ENCODE measurements around the gene ZNF892.
"Not testable (repeated sequence)": the region's sequence is repeated elsewhere in the genome, so short reads cannot be mapped to it uniquely, and the experiment has no call there.

ZNF892 gene

DNA sequence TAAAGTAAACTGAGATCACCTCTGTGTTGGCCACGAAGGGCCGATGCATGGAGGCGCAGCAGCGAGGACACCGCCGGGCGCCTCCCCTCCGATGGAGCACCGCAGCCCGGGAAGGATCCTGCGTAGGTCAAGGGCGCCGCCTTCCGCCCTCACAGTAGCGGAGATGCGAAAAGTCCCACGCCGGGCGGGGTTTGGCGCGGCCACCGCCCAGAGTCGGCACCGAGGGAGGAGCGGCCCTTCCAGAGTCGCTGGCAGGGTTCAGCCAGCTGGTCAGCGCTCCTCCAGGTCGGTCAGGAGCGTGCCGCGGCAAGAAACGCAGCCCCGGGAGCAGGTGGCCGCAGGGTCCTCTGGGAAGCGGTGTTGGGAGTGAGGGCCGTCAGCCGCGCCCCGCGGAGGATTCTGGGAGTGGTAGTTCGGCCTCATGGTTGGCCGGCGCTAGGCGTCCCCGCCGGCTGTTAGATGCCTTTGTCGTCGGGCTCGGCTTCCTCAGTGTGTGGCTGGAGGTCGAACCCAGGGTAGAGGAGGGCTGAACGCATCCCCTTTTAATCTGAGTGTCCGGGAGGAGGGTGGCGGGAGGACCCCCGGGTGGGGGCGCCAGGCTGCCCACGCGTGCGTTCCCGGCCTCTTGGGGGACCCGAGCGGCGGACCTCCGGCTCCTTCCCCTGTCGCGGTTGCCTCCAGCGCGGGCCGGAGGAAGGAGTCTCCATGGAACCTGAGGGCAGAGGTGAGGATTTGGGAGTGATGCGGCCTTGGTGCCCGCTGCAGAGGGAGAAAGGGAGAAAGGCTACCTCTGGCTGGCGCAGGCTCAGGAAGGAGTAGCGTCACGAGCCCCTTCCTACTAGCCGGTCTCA lies at the start of gene ZNF892:
ZNF892 (plus strand) TSS at position 411 of the 851 bp plus-strand sequence; CDS start at position 706, 295 bp downstream.
- DNase-seq (ENCODE audit: low spot score in 2 of 2), result peak; percentile 67 to 92
- peak within 1 kb of the TSS; percentile 83 for H3K27ac Mint-ChIP-seq
- peaks cover 13% of the 10 kb centered on the region for H3K4me1 Mint-ChIP-seq
- H3K9me3 Mint-ChIP-seq, result peaks cover 18% of the 10 kb centered on the region
- peak; percentile 96 for ATAC-seq
- peaks cover 19% of the 10 kb centered on the region for H3K36me3 Mint-ChIP-seq
- peak within 1 kb of the TSS; percentile 86 for H3K4me3 Mint-ChIP-seq

DNA sequence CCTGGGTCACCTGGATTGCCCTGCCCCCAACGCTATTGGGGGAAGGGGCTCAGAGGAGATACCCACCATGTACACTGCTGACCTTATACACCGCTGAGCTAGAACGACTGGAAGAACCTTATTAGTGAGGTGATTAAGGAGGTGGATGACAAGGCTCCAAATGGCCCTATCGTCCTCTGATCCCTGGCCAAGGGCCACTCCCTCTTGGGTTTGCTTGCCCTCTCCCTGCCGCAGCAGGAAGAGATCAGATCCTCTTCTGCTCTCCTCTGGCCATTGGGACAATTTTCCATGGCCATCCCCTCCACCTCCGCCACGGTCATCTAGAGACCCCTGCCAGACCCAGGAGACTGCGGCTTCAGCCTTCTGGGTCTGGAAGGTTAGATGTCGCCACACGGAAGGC lies 48.9 kb upstream of the ZNF892 start:
- Mint-ChIP-seq H3K27ac (peak overlapping the region; percentile 87), H3K36me3 (peaks cover 33% of the 10 kb centered on the region), H3K4me1 (peaks cover 17% of the 10 kb centered on the region), H3K9me3 (peaks cover 5% of the 10 kb centered on the region), H3K4me3 (peak overlapping the region; percentile 78)
- DNase-seq (ENCODE audit: low spot score in 2 of 2) (no peak), ATAC-seq (no peak)

- Mint-ChIP-seq H3K4me3 (peak overlapping the region; percentile 78), H3K27ac (peak overlapping the region; percentile 87), H3K9me3 (peaks cover 4% of the 10 kb centered on the region), H3K4me1 (peaks cover 17% of the 10 kb centered on the region), H3K36me3 (peaks cover 32% of the 10 kb centered on the region)
- peak; percentile 74 for ATAC-seq
- DNase-seq (ENCODE audit: low spot score in 2 of 2), result peak; percentile 40 to 73
These were observed 48.3 kb upstream of the ZNF892 start for GRCh38 chr2:95158891-95159619.

DNA sequence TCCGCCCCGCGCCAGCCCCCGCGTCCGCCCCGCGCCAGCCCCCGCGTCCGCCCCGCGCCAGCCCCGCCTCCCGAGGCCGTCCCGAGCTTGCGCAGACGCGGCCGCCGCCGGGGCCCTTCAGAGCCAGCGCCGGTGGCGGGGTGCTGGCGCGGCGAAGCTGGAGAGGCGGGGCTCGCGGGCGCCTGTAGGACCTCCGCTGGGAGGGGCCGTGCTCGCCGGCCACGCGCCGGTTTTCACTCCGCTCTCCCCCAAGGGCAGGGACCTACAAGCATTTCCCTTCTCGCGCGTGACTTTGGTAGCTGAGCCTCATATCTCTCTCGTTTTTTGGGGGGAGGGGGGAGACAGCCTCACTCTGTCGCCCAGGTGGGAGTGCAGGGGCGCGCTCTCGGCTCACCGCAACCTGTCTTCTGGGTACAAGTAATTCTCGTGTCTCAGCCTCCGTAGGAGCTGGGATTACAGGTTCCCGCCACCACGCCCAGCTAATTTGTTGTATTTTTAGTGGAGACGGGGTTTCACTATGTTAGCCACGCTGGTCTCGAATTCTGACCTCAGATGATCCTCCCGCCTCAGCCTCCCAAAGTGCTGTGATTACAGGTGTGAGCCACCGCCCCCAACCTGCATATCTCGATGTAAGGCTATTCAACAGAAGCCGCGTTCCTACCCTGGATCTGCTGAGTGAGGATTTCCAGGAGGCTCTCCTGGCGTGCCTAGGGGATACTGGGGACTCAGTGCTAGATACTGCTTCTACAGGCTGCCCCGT lies 47.5 kb upstream of the ZNF892 start, which contains the start of gene ZNF514:
ZNF514 (minus strand) TSS at position 159 of the 760 bp plus-strand sequence. CDS start 6,595 bp downstream, outside the sequence.
- Mint-ChIP-seq H3K9me3 (peaks cover 4% of the 10 kb centered on the region), H3K36me3 (peaks cover 30% of the 10 kb centered on the region), H3K27ac (peak within 1 kb of the TSS; percentile 87), H3K4me3 (peak within 1 kb of the TSS; percentile 78), H3K4me1 (peaks cover 24% of the 10 kb centered on the region)
- DNase-seq (ENCODE audit: low spot score in 2 of 2) (peak; percentile 73 to 82), ATAC-seq (peak; percentile 94)

DNA sequence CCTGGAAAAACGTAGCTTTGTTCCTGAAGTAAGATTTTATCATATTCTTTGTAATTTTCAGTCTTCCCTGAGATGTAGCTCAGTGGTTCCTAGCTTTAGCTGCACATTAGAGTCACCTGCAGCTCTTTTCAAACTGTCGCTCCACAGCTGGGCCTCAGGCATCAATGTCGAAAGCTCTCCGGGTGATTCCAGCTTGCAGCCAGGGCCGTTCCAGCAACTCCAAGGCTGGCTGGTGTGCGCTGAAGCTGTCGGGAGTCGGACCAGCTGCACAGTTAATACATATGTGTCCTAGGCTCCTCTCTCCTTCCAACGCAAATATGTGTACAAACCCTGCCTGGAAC lies 42.3 kb upstream of the ZNF892 start:
- DNase-seq (ENCODE audit: low spot score in 2 of 2) (no peak), ATAC-seq (peak; percentile 4)
- peaks cover 27% of the 10 kb centered on the region for H3K4me1 Mint-ChIP-seq
- H3K27ac Mint-ChIP-seq, result peak overlapping the region; percentile 97
- H3K4me3 Mint-ChIP-seq, result peak overlapping the region; percentile 99
- H3K9me3 Mint-ChIP-seq, result no peaks in the 10 kb centered on the region
- peaks cover 28% of the 10 kb centered on the region for H3K36me3 Mint-ChIP-seq

- Mint-ChIP-seq H3K9me3 (no peaks in the 10 kb centered on the region), H3K27ac (peak within 1 kb of the TSS; percentile 97), H3K36me3 (peaks cover 23% of the 10 kb centered on the region), H3K4me3 (peak within 1 kb of the TSS; percentile 99), H3K4me1 (peaks cover 27% of the 10 kb centered on the region)
- ATAC-seq, result peak; percentile 97
- peak; percentile 89 to 97 for DNase-seq (ENCODE audit: low spot score in 2 of 2)
These were observed 41.8 kb upstream of the ZNF892 start, which contains the start of gene ZNF2 for GRCh38 chr2:95165371-95166064. Gene ZNF2, plus strand, starts transcription at chr2:95165809. Its CDS starts 10,418 bp downstream, at chr2:95176227.

GRCh38 chr2:95166065-95166763 lies 41.1 kb upstream of the ZNF892 start:
- peaks cover 23% of the 10 kb centered on the region for H3K36me3 Mint-ChIP-seq
- peak; percentile 12 for ATAC-seq
- peak overlapping the region; percentile 99 for H3K4me3 Mint-ChIP-seq
- peak overlapping the region; percentile 97 for H3K27ac Mint-ChIP-seq
- no peak for DNase-seq (ENCODE audit: low spot score in 2 of 2)
- H3K4me1 Mint-ChIP-seq, result peaks cover 27% of the 10 kb centered on the region
- no peaks in the 10 kb centered on the region for H3K9me3 Mint-ChIP-seq

DNA sequence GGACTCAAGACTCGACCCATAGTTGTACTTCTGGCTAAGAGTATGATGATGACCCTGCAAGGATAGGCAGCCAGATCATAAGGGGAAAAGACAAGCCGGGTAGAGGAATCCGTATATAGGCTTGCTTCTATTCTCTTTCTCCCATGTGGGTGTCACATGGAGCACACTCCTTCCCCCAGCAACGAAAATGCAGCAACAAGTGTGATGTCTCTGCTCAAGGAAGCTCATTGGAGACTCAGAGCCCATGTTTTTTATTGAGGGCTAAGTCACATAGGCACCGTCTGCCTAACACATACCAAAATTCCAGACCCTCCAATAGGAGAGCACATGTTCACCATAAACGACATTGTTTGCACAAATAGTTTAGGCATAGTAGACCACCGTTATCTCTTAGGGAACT lies 35.4 kb upstream of the ZNF892 start:
- Mint-ChIP-seq H3K36me3 (no peaks in the 10 kb centered on the region), H3K4me1 (peaks cover 13% of the 10 kb centered on the region), H3K27ac (no peak overlapping the region), H3K4me3 (no peak overlapping the region), H3K9me3 (no peaks in the 10 kb centered on the region)
- ATAC-seq, result no peak
- no peak for DNase-seq (ENCODE audit: low spot score in 2 of 2)

DNA sequence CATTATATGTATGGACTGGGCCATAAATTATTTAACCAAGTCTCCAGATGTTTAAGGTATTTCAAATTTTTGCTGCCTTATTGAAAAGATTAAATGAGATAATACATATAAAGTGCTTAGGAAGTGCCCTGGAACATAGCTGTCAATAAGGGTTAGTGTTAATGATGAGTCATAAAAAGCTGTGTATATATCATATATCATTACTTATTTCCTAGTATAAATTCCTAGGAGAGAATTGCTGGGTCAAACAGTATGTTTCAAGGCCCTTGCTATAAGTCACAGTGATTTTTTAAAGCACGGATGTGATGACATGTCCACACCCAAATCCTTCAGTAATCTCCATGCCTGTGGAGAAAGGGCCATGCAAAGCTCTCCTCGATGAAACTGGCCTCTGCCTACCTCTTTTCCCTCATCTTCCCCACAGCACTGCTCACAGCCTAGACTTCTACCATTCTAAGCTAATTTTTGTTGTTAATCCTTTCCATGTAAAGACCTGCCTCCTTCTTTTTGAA lies 33.2 kb upstream of the ZNF892 start:
- Mint-ChIP-seq H3K9me3 (no peaks in the 10 kb centered on the region), H3K4me3 (no peak overlapping the region), H3K27ac (no peak overlapping the region), H3K36me3 (peaks cover 20% of the 10 kb centered on the region), H3K4me1 (peaks cover 12% of the 10 kb centered on the region)
- no peak for ATAC-seq
- DNase-seq (ENCODE audit: low spot score in 2 of 2), result no peak

- H3K9me3 Mint-ChIP-seq, result no peaks in the 10 kb centered on the region
- no peak for ATAC-seq
- DNase-seq (ENCODE audit: low spot score in 2 of 2), result no peak
- peaks cover 5% of the 10 kb centered on the region for H3K4me1 Mint-ChIP-seq
- H3K4me3 Mint-ChIP-seq, result no peak overlapping the region
- H3K27ac Mint-ChIP-seq, result no peak overlapping the region
- H3K36me3 Mint-ChIP-seq, result peaks cover 55% of the 10 kb centered on the region
These were observed 27.9 kb upstream of the ZNF892 start for GRCh38 chr2:95179451-95179850.

- H3K4me3 Mint-ChIP-seq, result no peak overlapping the region
- DNase-seq (ENCODE audit: low spot score in 2 of 2), result no peak
- H3K9me3 Mint-ChIP-seq, result peaks cover 3% of the 10 kb centered on the region
- no peak overlapping the region for H3K27ac Mint-ChIP-seq
- no peaks in the 10 kb centered on the region for H3K4me1 Mint-ChIP-seq
- H3K36me3 Mint-ChIP-seq, result peaks cover 55% of the 10 kb centered on the region
- no peak for ATAC-seq
These were observed 25.5 kb upstream of the ZNF892 start for GRCh38 chr2:95181774-95182173.

- no peak overlapping the region for H3K27ac Mint-ChIP-seq
- DNase-seq (ENCODE audit: low spot score in 2 of 2), result no peak
- no peaks in the 10 kb centered on the region for H3K4me1 Mint-ChIP-seq
- no peak overlapping the region for H3K4me3 Mint-ChIP-seq
- peaks cover 3% of the 10 kb centered on the region for H3K9me3 Mint-ChIP-seq
- no peak for ATAC-seq
- peaks cover 24% of the 10 kb centered on the region for H3K36me3 Mint-ChIP-seq
These were observed 22.1 kb upstream of the ZNF892 start for GRCh38 chr2:95185197-95185596.

- no peak overlapping the region for H3K4me3 Mint-ChIP-seq
- no peak overlapping the region for H3K27ac Mint-ChIP-seq
- DNase-seq (ENCODE audit: low spot score in 2 of 2), result no peak
- peaks cover 16% of the 10 kb centered on the region for H3K36me3 Mint-ChIP-seq
- no peak for ATAC-seq
- H3K9me3 Mint-ChIP-seq, result peaks cover 3% of the 10 kb centered on the region
- H3K4me1 Mint-ChIP-seq, result no peaks in the 10 kb centered on the region
These were observed 21.3 kb upstream of the ZNF892 start for GRCh38 chr2:95185973-95186372.

GRCh38 chr2:95192956-95193355 lies 14.4 kb upstream of the ZNF892 start:
- not testable (repeated sequence) for H3K9me3 Mint-ChIP-seq, ATAC-seq, H3K4me1 Mint-ChIP-seq, H3K4me3 Mint-ChIP-seq, H3K36me3 Mint-ChIP-seq, H3K27ac Mint-ChIP-seq
- peak; percentile 31 to 68 for DNase-seq (ENCODE audit: low spot score in 2 of 2)

Data from stimulated activated effector memory CD8-positive, alpha-beta T cell treated with anti-CD3 and anti-CD28 coated beads, Interleukin-12 subunit alpha, Interleukin-12 subunit beta, amount 100 ng/mL, for 72 hours (primary cell).